Stimulated activated CD8-positive, alpha-beta memory T cell treated with anti-CD3 and anti-CD28 coated beads, Interleukin-15, amount 100 ng/mL, for 1 hour (primary cell): ENCODE measurements around the gene DCTPP1.
"Not testable (repeated sequence)": the region's sequence is repeated elsewhere in the genome, so short reads cannot be mapped to it uniquely, and the experiment has no call there.

Source experiments
- DNase-seq: peaks from one replicate; pipeline ENCODE4 v3.0.0-alpha.2; 2020; ENCODE audit warnings: low read depth

Gene DCTPP1

GRCh38 chr16:30413112-30413806 is 16.6 kb downstream of the DCTPP1 start:
- DNase-seq: no peak

- peak; percentile 95 for DNase-seq
Measured at GRCh38 chr16:30409125-30410060, 20.4 kb downstream of the DCTPP1 start.

DNA sequence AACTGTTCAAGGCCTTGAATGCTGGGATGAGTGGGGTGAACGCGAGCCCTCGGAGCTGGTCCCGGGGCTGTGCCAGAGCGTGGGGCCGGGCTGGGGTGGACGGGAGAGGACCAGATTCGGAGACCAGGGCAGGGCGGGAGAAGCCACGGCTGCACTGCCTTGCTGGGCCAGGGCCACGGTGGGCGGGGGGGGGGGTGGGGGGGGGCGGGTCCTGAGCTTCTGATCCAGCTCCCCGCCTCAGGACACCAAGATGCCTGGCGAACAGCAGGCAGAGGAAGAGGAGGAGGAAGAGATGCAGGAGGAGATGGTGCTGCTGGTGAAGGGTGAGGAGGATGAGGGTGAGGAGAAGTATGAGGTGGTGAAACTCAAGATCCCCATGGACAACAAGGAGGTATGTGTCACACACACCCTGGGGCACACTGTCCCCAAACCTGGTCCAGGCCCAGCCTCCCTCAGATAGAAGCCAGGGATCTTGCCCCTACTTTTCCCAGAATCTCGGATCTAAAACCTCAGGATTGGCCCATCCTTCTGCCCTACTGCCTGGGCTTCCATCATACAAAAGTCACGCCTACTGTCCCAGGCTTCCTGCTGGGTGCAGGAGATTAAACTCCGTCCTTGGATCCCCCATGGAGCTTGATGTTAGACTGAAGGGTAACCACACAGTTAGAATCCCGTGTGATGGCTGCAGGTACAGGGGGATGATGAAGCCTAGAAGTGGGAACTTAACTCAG is 21.9 kb downstream of the DCTPP1 start:
- no peak for DNase-seq

DNA sequence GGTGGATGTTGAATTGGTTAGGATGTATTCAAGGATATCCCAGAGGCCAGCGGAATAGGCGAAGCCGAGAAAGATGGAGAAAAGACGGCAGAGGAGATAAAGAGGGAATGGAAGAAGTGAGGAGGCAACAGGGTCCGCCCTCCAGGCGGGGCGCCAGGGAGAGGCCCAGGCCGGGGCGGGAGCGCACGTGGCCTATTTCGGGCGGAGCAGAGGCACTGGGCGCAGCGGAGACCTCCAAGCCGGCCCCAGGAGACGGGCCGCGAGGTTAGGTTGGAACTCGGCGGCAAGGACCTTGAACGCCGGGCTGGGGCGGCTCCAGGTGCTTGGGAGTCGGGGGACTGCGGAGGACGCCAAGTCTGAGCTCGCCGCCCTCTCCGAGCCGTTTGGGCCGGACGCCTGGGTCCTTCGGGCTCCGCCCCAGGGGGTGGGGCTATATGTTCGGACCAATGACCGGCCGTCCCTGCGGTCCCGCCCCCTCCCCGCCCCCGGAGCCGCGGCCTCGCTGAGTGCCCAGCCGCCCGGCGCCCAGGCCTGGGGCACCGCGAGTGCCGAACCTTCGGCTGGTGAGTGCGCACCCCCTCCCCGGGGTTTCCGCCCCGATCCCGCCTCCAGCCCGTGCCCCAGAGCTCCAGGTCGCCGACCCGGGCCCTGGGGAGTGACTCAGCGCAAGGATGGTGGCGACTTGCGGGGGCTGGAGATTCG is 22.6 kb downstream of the DCTPP1 start, which contains the start of gene ZNF771:
TSS of gene ZNF771 (plus strand) at position 505 of the 702 bp plus-strand sequence. CDS start 448 bp downstream, outside the sequence.
- DNase-seq: peak; percentile 83

DNA sequence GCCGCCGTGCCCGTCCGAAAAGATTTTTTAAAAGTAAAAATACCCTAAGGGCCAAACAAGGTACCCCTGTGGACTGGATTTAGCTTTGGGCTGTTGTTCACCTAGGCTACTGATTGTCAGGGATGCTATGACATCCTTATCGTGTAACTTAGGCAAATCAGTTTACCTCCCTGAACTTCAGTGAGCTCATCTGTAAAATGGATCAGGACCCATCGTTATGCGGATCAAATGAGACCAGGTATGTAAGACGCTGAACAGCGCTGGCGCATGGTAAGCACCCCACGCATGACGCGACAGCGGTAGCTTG is 23.1 kb downstream of the DCTPP1 start:
- no peak for DNase-seq

- no peak for DNase-seq
Measured at GRCh38 chr16:30401768-30402425, 27.9 kb downstream of the DCTPP1 start.

DNA sequence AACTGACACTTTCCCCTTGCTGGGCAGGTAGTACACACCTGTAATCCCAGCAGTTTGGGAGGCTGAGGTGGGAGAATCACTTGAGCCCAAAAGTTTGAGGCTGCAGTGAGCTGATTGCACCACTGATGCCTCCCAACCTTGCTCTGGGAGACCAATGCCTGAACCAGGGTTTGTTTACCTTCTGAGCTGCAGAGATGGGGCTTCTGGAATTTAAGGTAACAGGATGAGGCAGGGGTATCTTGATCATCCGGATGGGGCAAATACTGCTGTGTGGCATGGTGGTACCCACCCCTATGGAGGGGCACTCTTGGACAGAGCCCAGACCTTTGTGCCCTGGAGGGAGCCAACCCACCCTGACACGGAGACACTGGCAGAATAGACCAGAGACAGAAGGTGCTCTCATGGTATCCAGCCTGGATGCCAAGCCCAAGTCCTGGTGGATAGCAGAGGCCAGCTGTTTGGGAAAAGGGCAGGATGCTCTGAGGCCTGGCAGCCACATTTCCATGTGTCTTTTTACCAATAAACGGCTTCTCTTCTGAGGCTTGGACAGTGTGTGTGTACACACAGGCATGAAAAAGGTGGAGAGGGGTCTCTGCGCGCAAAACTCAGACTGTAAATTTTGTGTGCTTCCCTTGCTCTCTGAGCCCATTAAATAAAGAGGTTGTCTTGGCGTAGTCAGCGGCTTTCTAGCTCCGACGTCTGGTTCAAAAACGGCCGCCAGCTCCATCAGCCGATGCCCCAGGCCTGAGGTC is 30.2 kb downstream of the DCTPP1 start:
- DNase-seq: no peak

DNA sequence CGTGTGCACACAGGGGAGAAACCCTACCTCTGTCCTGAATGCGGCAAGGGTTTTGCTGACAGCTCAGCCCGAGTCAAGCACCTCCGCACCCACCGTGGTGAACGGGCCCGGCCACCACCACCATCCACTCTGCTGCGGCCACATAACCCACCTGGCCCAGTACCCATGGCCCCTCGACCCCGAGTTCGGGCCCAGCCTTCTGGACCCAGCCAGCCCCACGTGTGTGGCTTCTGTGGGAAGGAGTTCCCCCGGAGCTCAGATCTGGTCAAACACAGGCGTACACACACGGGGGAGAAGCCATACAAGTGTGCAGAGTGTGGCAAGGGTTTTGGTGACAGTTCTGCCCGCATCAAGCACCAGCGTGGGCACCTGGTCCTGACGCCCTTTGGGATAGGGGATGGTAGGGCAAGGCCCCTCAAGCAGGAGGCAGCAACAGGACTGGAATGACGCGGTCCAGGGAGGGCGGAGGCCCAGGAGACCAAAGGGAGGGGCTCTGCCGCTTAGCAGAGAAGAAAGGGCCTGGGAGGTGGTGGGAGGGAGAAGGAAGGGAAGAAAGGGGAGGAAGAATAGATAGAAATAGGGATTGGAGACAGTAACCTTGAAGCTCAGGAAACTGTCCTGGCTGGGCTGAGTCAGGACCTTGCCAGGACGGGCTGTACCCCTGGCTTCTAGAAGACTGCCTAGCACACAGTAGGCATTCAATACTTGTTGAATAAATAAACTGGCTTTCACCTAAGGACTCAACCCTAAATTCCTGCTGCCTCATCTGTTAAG is 31.0 kb downstream of the DCTPP1 start:
- DNase-seq: no peak

GRCh38 chr16:30397776-30398660 is 31.8 kb downstream of the DCTPP1 start:
- DNase-seq: no peak

GRCh38 chr16:30397056-30397455 is 32.8 kb downstream of the DCTPP1 start:
- DNase-seq: no peak

GRCh38 chr16:30396627-30397026 is 33.2 kb downstream of the DCTPP1 start:
- not testable (repeated sequence) for DNase-seq

- no peak for DNase-seq
Measured at GRCh38 chr16:30395992-30396585, 33.7 kb downstream of the DCTPP1 start.

DNA sequence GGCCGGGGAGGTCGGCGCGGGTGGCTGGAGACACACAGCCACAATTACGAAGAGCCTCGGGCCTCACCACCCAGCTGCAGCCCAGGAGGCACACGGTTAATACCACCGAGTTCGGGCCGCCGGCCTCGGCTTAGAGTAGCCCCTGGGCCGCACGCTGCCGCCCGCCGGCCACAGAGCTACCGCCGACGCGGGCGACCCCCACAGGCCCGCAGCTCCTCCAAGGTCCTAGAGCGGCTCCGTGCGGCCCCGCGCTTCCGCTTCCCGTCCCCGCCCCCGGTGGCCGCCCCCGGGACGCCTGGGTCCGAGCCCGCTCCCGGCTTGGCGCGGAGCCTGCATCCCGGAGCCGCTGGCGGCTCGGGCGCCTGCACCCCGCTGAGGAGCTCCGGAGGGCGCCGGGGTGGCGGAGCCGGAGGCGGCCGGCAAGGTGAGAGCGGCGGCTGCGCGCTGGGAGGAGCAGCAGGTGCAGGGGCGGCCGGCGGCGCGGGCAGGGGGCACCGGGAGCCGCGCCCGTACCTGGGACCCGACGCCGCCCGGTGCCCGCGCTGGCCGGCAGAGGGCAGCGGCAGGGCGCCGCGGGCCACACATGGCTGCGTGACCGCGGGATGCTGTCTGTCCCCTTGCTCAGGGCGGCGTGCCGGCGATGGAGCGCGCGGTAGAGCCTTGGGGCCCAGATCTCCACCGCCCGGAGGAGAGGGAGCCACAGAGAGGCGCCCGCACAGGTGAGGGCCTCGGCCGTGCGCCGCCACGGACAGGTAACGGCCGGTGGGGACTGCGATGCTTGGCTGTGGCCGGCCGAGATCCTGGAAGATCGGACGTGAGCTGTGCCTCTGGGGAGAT is 34.5 kb downstream of the DCTPP1 start, which contains the start of gene ZNF48:
TSS of gene ZNF48 (plus strand) at position 266 of the 837 bp plus-strand sequence. CDS start at position 641, 375 bp downstream.
- peak; percentile 10 for DNase-seq

DNA sequence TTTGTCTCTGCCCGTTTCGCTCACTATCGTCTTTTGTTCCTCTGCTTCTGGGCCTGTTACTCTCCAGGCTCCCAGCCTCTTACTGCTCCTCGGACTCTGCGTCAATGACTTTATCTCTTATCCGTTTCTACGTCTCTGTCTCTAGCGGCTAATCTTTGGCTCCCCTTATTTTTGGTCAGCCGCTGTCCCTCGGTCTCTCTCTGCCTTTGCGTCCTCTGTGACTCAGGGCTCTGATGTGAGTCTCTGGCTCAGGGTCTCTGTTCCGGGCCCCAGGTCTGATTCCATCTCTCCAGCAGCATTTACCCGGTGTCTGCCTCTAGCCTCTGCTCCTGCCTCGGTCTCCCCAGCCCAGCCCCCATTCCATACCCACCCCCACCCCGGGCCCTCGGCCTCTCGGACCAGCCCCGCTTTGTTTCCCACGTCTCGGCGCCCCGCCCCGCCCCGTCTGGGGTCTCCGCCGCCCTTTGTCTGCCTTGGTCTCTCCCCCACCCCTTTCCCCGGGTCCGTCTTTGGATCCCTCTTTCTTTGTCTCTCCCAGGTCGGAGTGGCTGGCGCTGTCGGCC is 35.2 kb downstream of the DCTPP1 start:
- no peak for DNase-seq

DNA sequence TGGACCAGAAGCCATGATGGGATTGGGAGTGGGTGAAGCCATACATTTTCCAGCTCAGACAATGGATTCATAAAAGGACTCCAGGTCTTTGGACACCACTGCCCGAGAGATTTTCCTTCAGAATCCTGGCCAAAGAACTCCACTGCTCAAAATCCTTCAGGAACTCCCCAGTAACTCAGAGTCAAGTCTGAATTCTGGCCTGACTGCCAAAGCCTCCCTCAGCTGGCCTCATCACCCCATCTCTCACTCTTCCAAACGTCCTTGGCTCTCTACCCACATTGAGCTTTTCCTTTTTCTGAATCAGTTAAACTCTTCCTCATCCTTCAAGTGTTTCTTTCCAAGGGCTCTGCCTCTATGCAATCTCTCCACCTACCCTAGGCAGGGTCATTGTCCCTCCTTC is 46.3 kb downstream of the DCTPP1 start:
- DNase-seq: no peak

- peak; percentile 57 for DNase-seq
Measured at GRCh38 chr16:30382111-30382881, 47.5 kb downstream of the DCTPP1 start, which contains the start of gene SEPTIN1. Gene SEPTIN1, minus strand, starts transcription at chr16:30382561. Its CDS starts 19 bp downstream, at chr16:30382542.
